Neural progenitor cell (in vitro differentiated cells): ENCODE data around the gene NARS2. TPM values are rescaled to one million over a fixed set of nuclear protein-coding genes. Genes with fewer than 3 reads are reported as not detected.

Source experiments
- DNase-seq: peaks from one replicate; pipeline ENCODE4 v3.0.0-alpha.2; 2016; ENCODE audit warnings: low spot score
- H2AFZ ChIP-seq: fragments of 200-600 bp; sonication (generic); replicated peaks from 2 replicates; pipeline ENCODE4 v1.6.1; 2016; ENCODE audit warnings: antibody characterized with exemption
- H3F3A ChIP-seq: fragments of 200-600 bp; sonication (generic); 2 replicates; pipeline ENCODE4 v1.6.1; 2016; ENCODE audit warnings: antibody characterized with exemption, low read depth
- H3K27ac ChIP-seq: fragments of 200-600 bp; sonication (generic); 2 replicates; pipeline ENCODE4 v1.5.1; 2016; ENCODE audit warnings: mild to moderate bottlenecking
- H3K27me3 ChIP-seq: fragments of 200-600 bp; sonication (generic); 2 replicates; pipeline ENCODE4 v1.6.1; 2016; ENCODE audit warnings: mild to moderate bottlenecking, moderate library complexity
- H3K36me3 ChIP-seq: fragments of 200-600 bp; sonication (generic); 2 replicates; pipeline ENCODE4 v1.5.1; 2016
- H3K4me1 ChIP-seq: fragments of 200-600 bp; sonication (generic); 2 replicates; pipeline ENCODE4 v1.6.1; 2016; ENCODE audit warnings: mixed run types
- H3K4me2 ChIP-seq: fragments of 200-600 bp; sonication (generic); 2 replicates; pipeline ENCODE4 v1.6.1; 2016
- H3K4me3 ChIP-seq: fragments of 200-600 bp; sonication (generic); 2 replicates; pipeline ENCODE4 v1.5.1; 2016
- H3K79me2 ChIP-seq: fragments of 200-600 bp; sonication (generic); 2 replicates; pipeline ENCODE4 v1.6.1; 2016; ENCODE audit warnings: low read depth
- H3K9ac ChIP-seq: fragments of 200-600 bp; sonication (generic); 2 replicates; pipeline ENCODE4 v1.6.1; 2016
- H3K9me3 ChIP-seq: fragments of 200-600 bp; sonication (generic); 2 replicates; pipeline ENCODE4 v1.5.1; 2016; ENCODE audit warnings: low read depth
- H4K20me1 ChIP-seq: fragments of 200-600 bp; sonication (generic); 2 replicates; pipeline ENCODE4 v1.6.1; 2016; ENCODE audit warnings: low read depth
- H3K27ac Mint-ChIP-seq: 3 replicates; pipeline ENCODE4 v1.8.0; 2021; ENCODE audit warnings: mixed read lengths
- H3K27me3 Mint-ChIP-seq: 2 replicates; pipeline ENCODE4 v1.8.0; 2022; ENCODE audit warnings: low read depth, mild to moderate bottlenecking, inconsistent platforms, moderate library complexity, mixed read lengths; ENCODE audit not compliant: insufficient read depth
- H3K36me3 Mint-ChIP-seq: 3 replicates; pipeline ENCODE4 v1.8.0; 2021; ENCODE audit warnings: mixed read lengths
- H3K4me1 Mint-ChIP-seq: 3 replicates; pipeline ENCODE4 v1.8.0; 2021; ENCODE audit warnings: mixed read lengths
- H3K4me3 Mint-ChIP-seq: 3 replicates; pipeline ENCODE4 v1.8.0; 2021; ENCODE audit warnings: mild to moderate bottlenecking, moderate library complexity, mixed read lengths
- H3K9me3 Mint-ChIP-seq: 3 replicates; pipeline ENCODE4 v1.8.0; 2020; ENCODE audit warnings: mixed read lengths
- CTCF ChIP-seq: fragments of 200-600 bp; sonication (generic); IDR thresholded peaks from 2 replicates; pipeline ENCODE4 v1.5.1; 2017; ENCODE audit warnings: antibody characterized with exemption, mild to moderate bottlenecking
- EZH2 ChIP-seq: fragments of 200-600 bp; sonication (generic); IDR thresholded peaks from 2 replicates; pipeline ENCODE4 v1.6.1; 2017; ENCODE audit warnings: antibody characterized with exemption, mild to moderate bottlenecking, moderate library complexity
- EZH2phosphoT487 ChIP-seq: fragments of 200-600 bp; sonication (generic); IDR thresholded peaks from 2 replicates; pipeline ENCODE4 v1.6.1; 2017; ENCODE audit warnings: antibody characterized with exemption
- total RNA-seq: library from RNA; depleted of rRNA; stranded (reverse); fragments of >200 nt; gene quantifications from 2 replicates; pipeline ENCODE4 v1.2.3, GENCODE V29; 2015; ENCODE audit warnings: low replicate concordance

NARS2 gene
- total RNA-seq, 1 donor from 2014 or later, result 53.0 TPM

- Histone ChIP-seq H3K27me3 (no peaks in the 10 kb centered on the region), H4K20me1 (peaks cover 25% of the 10 kb centered on the region), H3K27ac (no peak overlapping the region), H3K4me2 (no peak overlapping the region), H3K79me2 (peaks cover 71% of the 10 kb centered on the region), H3K9ac (no peak overlapping the region), H3K9me3 (no peaks in the 10 kb centered on the region), H2AFZ (no peak overlapping the region), H3F3A (peaks cover 5% of the 10 kb centered on the region), H3K4me3 (no peak overlapping the region), H3K4me1 (peaks cover 14% of the 10 kb centered on the region), H3K36me3 (no peaks in the 10 kb centered on the region)
- Mint-ChIP-seq H3K4me3 (no peak overlapping the region), H3K4me1 (peaks cover 16% of the 10 kb centered on the region), H3K9me3 (peaks cover 19% of the 10 kb centered on the region), H3K27ac (no peak overlapping the region), H3K36me3 (peaks cover 4% of the 10 kb centered on the region), H3K27me3 (no peaks in the 10 kb centered on the region)
- TF ChIP-seq EZH2, result no peak
- no peak for TF ChIP-seq CTCF
- no peak for TF ChIP-seq EZH2phosphoT487
- no peak for DNase-seq
These were observed 171.8 kb downstream of the NARS2 start for GRCh38 chr11:78402847-78403246.

- peak; percentile 31 for DNase-seq
- Mint-ChIP-seq H3K9me3 (peaks cover 4% of the 10 kb centered on the region), H3K36me3 (no peaks in the 10 kb centered on the region), H3K27me3 (no peaks in the 10 kb centered on the region), H3K4me3 (no peak overlapping the region), H3K27ac (no peak overlapping the region), H3K4me1 (peaks cover 17% of the 10 kb centered on the region)
- Histone ChIP-seq H3F3A (peaks cover 5% of the 10 kb centered on the region), H2AFZ (no peak overlapping the region), H3K9ac (no peak overlapping the region), H3K27ac (no peak overlapping the region), H3K4me1 (peaks cover 25% of the 10 kb centered on the region), H3K79me2 (peaks cover 71% of the 10 kb centered on the region), H3K9me3 (no peaks in the 10 kb centered on the region), H3K27me3 (no peaks in the 10 kb centered on the region), H3K4me3 (no peak overlapping the region), H3K36me3 (no peaks in the 10 kb centered on the region), H4K20me1 (peaks cover 31% of the 10 kb centered on the region), H3K4me2 (no peak overlapping the region)
- TF ChIP-seq CTCF (no peak), EZH2 (no peak), EZH2phosphoT487 (no peak)
These were observed 174.0 kb downstream of the NARS2 start for GRCh38 chr11:78400702-78401101.

- peaks cover 33% of the 10 kb centered on the region for H4K20me1 ChIP-seq
These were observed 174.5 kb downstream of the NARS2 start for GRCh38 chr11:78400116-78400515.

More at GRCh38 chr11:78400116-78400515, 174.5 kb downstream of the NARS2 start:
- no peaks in the 10 kb centered on the region for H3K27me3 Mint-ChIP-seq
- H3K9me3 Mint-ChIP-seq, result peaks cover 4% of the 10 kb centered on the region
- Histone ChIP-seq H3K36me3 (no peaks in the 10 kb centered on the region), H3K79me2 (peaks cover 71% of the 10 kb centered on the region), H3K4me3 (no peak overlapping the region), H3K4me2 (no peak overlapping the region), H3K27me3 (no peaks in the 10 kb centered on the region), H3K9ac (no peak overlapping the region), H3K4me1 (peaks cover 29% of the 10 kb centered on the region), H3F3A (peaks cover 5% of the 10 kb centered on the region), H3K27ac (no peak overlapping the region), H3K9me3 (no peaks in the 10 kb centered on the region), H2AFZ (no peak overlapping the region)
- no peak overlapping the region for H3K4me3 Mint-ChIP-seq
- H3K27ac Mint-ChIP-seq, result no peak overlapping the region
- no peak for TF ChIP-seq EZH2phosphoT487
- TF ChIP-seq CTCF, result no peak
- TF ChIP-seq EZH2, result no peak
- peaks cover 20% of the 10 kb centered on the region for H3K4me1 Mint-ChIP-seq
- H3K36me3 Mint-ChIP-seq, result no peaks in the 10 kb centered on the region
- no peak for DNase-seq
